ENCODE data around the gene BUD23. TPM values are rescaled to one million over a fixed set of nuclear protein-coding genes. Genes with fewer than 3 reads are reported as not detected.
A peak's percentile ranks its signal among the peaks of the same experiment; 100 is the strongest.
"Not testable (repeated sequence)": the region's sequence is repeated elsewhere in the genome, so short reads cannot be mapped to it uniquely, and the experiment has no call there.

Gene BUD23
- total and polyA plus RNA-seq, 4 experiments from 2014 or later: 54.3 to 187 (median 87.5) TPM

DNA sequence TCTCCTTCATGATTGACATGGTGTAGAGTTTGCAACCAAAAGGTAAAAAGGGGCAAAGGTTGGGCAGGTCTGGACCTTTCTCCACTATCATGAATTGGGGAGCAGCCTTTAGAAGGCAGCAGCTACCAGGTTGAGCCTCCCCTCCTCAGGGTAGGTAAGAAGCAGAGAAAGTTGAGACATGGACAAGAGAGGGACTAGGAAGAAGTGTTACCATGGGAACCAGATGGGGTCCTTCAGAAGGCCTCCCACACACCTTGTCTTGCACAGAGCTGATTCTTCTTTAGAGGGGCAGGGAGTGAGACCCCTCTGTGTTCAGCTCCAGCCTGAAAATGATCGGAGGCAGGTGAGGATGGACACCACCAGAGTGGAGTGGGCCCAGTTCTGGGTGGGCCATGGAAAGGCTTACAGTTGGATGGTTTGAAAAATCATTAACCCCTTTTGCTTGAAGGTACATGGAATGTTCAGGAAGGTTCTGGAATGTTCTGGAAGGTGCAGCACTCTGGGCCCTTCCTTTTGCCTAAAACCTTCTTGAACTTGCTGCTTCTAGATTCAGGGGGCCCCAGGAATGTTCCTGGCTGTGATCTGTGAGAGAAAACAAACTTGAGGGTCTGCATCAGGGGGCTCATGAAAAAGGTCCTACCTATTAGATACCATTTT lies 8.8 kb upstream of the BUD23 start:
- Mint-ChIP-seq H3K36me3 (peaks cover 10 to 13% of the 10 kb centered on the region in 2 donors), H3K9me3 (no peaks in the 10 kb centered on the region), H3K4me1 (no peaks in the 10 kb centered on the region), H3K27ac (peak overlapping the region in 1 of 7 donors; percentile 4), H3K4me3 (no peak overlapping the region), H3K27me3 (peaks cover 2 to 7% of the 10 kb centered on the region in 2 donors)
- no peak overlapping the region for H3K27ac ChIP-seq (ENCODE audit: low read depth, low read length)
- H3K36me3 ChIP-seq (ENCODE audit: insufficient read depth, low read length): peaks cover 4% of the 10 kb centered on the region
- POLR2A ChIA-PET (ENCODE audit: partially characterized antibody): no interaction called here
- H3K9me3 ChIP-seq (ENCODE audit: control insufficient read depth in 1 of 2, low read length in 2 of 2): no peaks in the 10 kb centered on the region
- H3K27me3 ChIP-seq (ENCODE audit: insufficient read depth, low read length): no peaks in the 10 kb centered on the region
- CTCF ChIA-PET (ENCODE audit: partially characterized antibody): interaction anchor here (0.7 to 1.5 kb wide), 5 partner anchors 34 to 68 kb away, joined by 3 to 4 read pairs (median 3); no protein-coding TSS in a partner anchor
- no peaks in the 10 kb centered on the region for H3K4me1 ChIP-seq (ENCODE audit: insufficient read depth, low read length)
- no peak overlapping the region for H3K4me3 ChIP-seq (ENCODE audit: low read length in 2 of 2)
- DNase-seq: no peak
- intact Hi-C loops (cut with micrococcal nuclease): no loop called here

DNA sequence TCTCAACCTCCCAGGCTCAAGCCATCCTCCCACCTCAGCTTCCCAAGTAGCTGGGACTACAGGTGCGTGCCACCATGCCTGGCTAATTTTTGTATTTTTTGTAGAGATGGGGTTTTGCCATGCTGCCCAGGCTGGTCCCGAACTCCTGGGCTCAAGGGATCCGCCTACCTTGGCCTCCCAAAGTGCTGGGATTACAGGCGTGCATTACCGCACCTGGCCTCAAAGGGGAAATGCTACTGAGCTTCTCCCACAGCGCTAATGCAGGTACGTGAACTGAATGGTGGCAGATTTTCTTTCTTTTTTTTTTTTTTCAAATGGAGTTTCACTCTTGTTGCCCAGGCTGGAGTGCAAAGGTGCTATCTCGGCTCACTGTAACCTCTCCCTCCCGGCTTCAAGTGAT lies 7.3 kb upstream of the BUD23 start:
- intact Hi-C loops (cut with micrococcal nuclease); H3K27ac ChIP-seq (ENCODE audit: low read depth, low read length); POLR2A ChIA-PET (ENCODE audit: partially characterized antibody); H3K9me3 Mint-ChIP-seq; H3K4me1 Mint-ChIP-seq; H3K9me3 ChIP-seq (ENCODE audit: control insufficient read depth in 1 of 2, low read length in 2 of 2); H3K4me1 ChIP-seq (ENCODE audit: insufficient read depth, low read length); H3K36me3 ChIP-seq (ENCODE audit: insufficient read depth, low read length); H3K27me3 ChIP-seq (ENCODE audit: insufficient read depth, low read length); H3K4me3 ChIP-seq (ENCODE audit: low read length in 2 of 2); H3K27ac Mint-ChIP-seq; H3K27me3 Mint-ChIP-seq; DNase-seq; H3K4me3 Mint-ChIP-seq: not testable (repeated sequence)
- CTCF ChIA-PET (ENCODE audit: partially characterized antibody): interaction anchor here (1.0 to 1.3 kb wide), 4 partner anchors 49 to 69 kb away, joined by 3 to 4 read pairs (median 4); no protein-coding TSS in a partner anchor
- H3K36me3 Mint-ChIP-seq: peaks cover 10 to 13% of the 10 kb centered on the region in 2 donors

GRCh38 chr7:73678862-73679261 lies 4.5 kb upstream of the BUD23 start:
- Mint-ChIP-seq H3K36me3 (peaks cover 10 to 25% of the 10 kb centered on the region in 2 donors), H3K4me1 (peaks cover 11 to 31% (median 20%) of the 10 kb centered on the region in 4 donors), H3K9me3 (no peaks in the 10 kb centered on the region), H3K27ac (peak overlapping the region in 1 of 7 donors; percentile 32), H3K27me3 (no peaks in the 10 kb centered on the region), H3K4me3 (no peak overlapping the region)
- Histone ChIP-seq H3K4me3 (ENCODE audit: low read length in 2 of 2) (no peak overlapping the region), H3K4me1 (ENCODE audit: insufficient read depth, low read length) (peaks cover 22% of the 10 kb centered on the region), H3K36me3 (ENCODE audit: insufficient read depth, low read length) (peaks cover 4% of the 10 kb centered on the region), H3K27me3 (ENCODE audit: insufficient read depth, low read length) (no peaks in the 10 kb centered on the region), H3K27ac (ENCODE audit: low read depth, low read length) (no peak overlapping the region), H3K9me3 (ENCODE audit: control insufficient read depth in 1 of 2, low read length in 2 of 2) (no peaks in the 10 kb centered on the region)
- DNase-seq: no peak
- intact Hi-C loops (cut with micrococcal nuclease): no loop called here
- CTCF ChIA-PET (ENCODE audit: partially characterized antibody): no interaction called here
- POLR2A ChIA-PET (ENCODE audit: partially characterized antibody): interaction anchor here (0.8 kb wide), 1 partner anchor 11 kb away, joined by 3 read pairs; the partner anchor contains the start of gene VPS37D

DNA sequence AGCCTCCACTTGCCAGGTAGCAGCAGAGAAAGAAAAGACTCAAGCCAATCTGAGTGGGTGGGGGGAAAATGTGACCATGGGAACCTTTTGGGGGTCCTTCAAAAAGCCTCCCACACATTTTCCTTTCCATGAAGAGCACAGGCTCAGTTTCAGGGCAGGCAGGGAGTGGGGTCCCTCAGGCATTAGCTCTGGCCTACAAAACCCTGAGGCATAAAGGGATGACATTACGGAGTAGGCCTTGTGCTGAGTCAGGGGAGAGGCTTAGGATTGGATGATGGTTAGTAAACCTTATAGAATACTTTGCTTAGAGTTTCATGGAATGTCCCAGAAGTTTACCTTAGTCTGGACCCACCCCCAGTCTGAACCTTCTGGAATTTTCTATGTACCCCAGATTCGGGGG lies 3.7 kb upstream of the BUD23 start:
- H3K4me1 ChIP-seq (ENCODE audit: insufficient read depth, low read length): peaks cover 28% of the 10 kb centered on the region
- H3K4me3 ChIP-seq (ENCODE audit: low read length in 2 of 2): no peak overlapping the region
- Mint-ChIP-seq H3K36me3 (peaks cover 10 to 27% of the 10 kb centered on the region in 2 donors), H3K27me3 (no peaks in the 10 kb centered on the region), H3K27ac (no peak overlapping the region), H3K4me1 (peaks cover 13 to 33% (median 24%) of the 10 kb centered on the region in 4 donors), H3K9me3 (no peaks in the 10 kb centered on the region), H3K4me3 (peak overlapping the region in 1 of 8 donors; percentile 25)
- H3K36me3 ChIP-seq (ENCODE audit: insufficient read depth, low read length): peaks cover 4% of the 10 kb centered on the region
- no peak overlapping the region for H3K27ac ChIP-seq (ENCODE audit: low read depth, low read length)
- intact Hi-C loops (cut with micrococcal nuclease): no loop called here
- DNase-seq: no peak
- H3K9me3 ChIP-seq (ENCODE audit: control insufficient read depth in 1 of 2, low read length in 2 of 2): no peaks in the 10 kb centered on the region
- ChIA-PET POLR2A (ENCODE audit: partially characterized antibody) (no interaction called here), CTCF (ENCODE audit: partially characterized antibody) (no interaction called here)
- H3K27me3 ChIP-seq (ENCODE audit: insufficient read depth, low read length): no peaks in the 10 kb centered on the region

DNA sequence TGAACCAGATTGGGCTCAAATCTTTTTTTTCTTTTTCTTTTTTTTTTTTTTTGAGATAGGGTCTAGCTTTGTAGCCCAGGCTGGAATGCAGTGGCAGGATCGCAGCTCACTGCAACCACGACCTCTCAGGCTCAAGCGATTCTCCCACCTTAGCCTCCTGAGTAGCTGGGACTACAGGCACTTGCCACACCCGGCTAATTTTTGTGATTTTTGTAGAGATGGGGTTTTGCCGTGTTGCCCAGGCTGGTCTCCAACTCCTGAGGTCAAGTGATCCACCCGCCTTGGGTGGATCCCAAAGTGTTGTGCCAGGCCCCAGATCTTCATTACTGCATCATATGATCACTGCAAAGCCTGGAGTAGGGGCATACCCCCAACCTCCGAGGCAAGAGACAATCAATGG lies 2.9 kb upstream of the BUD23 start:
- Histone ChIP-seq H3K36me3 (ENCODE audit: insufficient read depth, low read length) (peaks cover 4% of the 10 kb centered on the region), H3K4me3 (ENCODE audit: low read length in 2 of 2) (no peak overlapping the region), H3K27ac (ENCODE audit: low read depth, low read length) (no peak overlapping the region), H3K9me3 (ENCODE audit: control insufficient read depth in 1 of 2, low read length in 2 of 2) (no peaks in the 10 kb centered on the region), H3K4me1 (ENCODE audit: insufficient read depth, low read length) (peaks cover 28% of the 10 kb centered on the region), H3K27me3 (ENCODE audit: insufficient read depth, low read length) (no peaks in the 10 kb centered on the region)
- Mint-ChIP-seq H3K4me3 (peak overlapping the region in 5 of 8 donors; percentile 50 to 99 (median 60)), H3K36me3 (peaks cover 10 to 27% of the 10 kb centered on the region in 2 donors), H3K27me3 (no peaks in the 10 kb centered on the region), H3K9me3 (no peaks in the 10 kb centered on the region), H3K27ac (peak overlapping the region in 1 of 7 donors; percentile 35), H3K4me1 (peaks cover 13 to 38% (median 25%) of the 10 kb centered on the region in 4 donors)
- ChIA-PET CTCF (ENCODE audit: partially characterized antibody) (interaction anchor here (1.0 kb wide), 1 partner anchor 12 kb away, joined by 3 read pairs; no protein-coding TSS in a partner anchor), POLR2A (ENCODE audit: partially characterized antibody) (interaction anchor here (1.0 kb wide), 1 partner anchor 11 kb away, joined by 3 read pairs; no protein-coding TSS in a partner anchor)
- intact Hi-C loops (cut with micrococcal nuclease): no loop called here
- DNase-seq: no peak

DNA sequence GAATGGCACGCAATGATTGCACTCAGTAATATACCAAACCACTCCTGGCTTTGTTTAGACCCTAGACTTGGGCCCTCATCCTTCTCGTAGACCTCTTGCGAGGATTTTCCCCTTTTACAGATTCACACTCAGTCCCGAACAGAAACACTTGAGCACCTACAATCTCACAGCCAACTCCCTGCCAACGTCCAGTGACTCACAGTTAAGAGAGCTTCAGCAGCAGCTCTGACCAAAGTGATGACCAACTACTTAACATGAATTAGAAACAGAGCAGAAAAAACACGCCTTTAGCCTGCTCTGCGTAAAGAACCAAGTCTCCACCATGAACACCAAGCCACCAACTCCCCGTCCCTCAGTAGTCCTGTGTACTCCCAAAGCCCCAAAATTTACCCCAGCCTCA lies 2.4 kb upstream of the BUD23 start:
- ChIA-PET CTCF (ENCODE audit: partially characterized antibody) (interaction anchor here (1.0 kb wide), 1 partner anchor 13 kb away, joined by 3 read pairs; no protein-coding TSS in a partner anchor), POLR2A (ENCODE audit: partially characterized antibody) (interaction anchor here (1.0 kb wide), 1 partner anchor 12 kb away, joined by 3 read pairs; no protein-coding TSS in a partner anchor)
- Mint-ChIP-seq H3K36me3 (peaks cover 11 to 28% of the 10 kb centered on the region in 2 donors), H3K9me3 (no peaks in the 10 kb centered on the region), H3K4me3 (peak overlapping the region in 7 of 8 donors; percentile 37 to 99 (median 96)), H3K27ac (peak overlapping the region in 3 of 7 donors; percentile 6 to 94 (median 34)), H3K27me3 (no peaks in the 10 kb centered on the region), H3K4me1 (peaks cover 14 to 39% (median 26%) of the 10 kb centered on the region in 4 donors)
- DNase-seq: no peak
- Histone ChIP-seq H3K27ac (ENCODE audit: low read depth, low read length) (no peak overlapping the region), H3K4me1 (ENCODE audit: insufficient read depth, low read length) (peaks cover 28% of the 10 kb centered on the region), H3K4me3 (ENCODE audit: low read length in 2 of 2) (no peak overlapping the region), H3K9me3 (ENCODE audit: control insufficient read depth in 1 of 2, low read length in 2 of 2) (no peaks in the 10 kb centered on the region), H3K36me3 (ENCODE audit: insufficient read depth, low read length) (peaks cover 4% of the 10 kb centered on the region), H3K27me3 (ENCODE audit: insufficient read depth, low read length) (no peaks in the 10 kb centered on the region)
- intact Hi-C loops (cut with micrococcal nuclease): no loop called here

DNA sequence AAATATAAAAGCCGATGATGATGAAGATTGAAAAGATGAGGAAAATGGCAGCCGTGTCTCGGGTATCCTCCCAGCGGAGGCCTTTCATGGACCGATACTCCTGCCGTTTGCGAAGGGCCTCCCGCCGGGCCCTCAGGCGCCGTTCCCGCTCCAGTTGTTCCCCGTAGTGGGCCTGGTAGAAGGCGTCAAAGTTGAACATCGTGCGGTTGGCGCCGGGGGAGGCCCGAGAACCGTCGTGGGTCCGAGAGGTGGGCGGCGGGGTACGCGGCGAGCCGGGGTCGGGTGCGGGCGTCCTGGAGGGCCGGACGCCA lies 697 bp upstream of the BUD23 start:
- H3K9me3 ChIP-seq (ENCODE audit: control insufficient read depth in 1 of 2, low read length in 2 of 2): no peaks in the 10 kb centered on the region
- H3K4me3 Mint-ChIP-seq: peak overlapping the region; percentile 94 to 99 (median 96)
- peak overlapping the region; percentile 78 for H3K27ac ChIP-seq (ENCODE audit: low read depth, low read length)
- H3K4me3 ChIP-seq (ENCODE audit: low read length in 2 of 2): peak overlapping the region; percentile 25 to 89
- peaks cover 19 to 39% of the 10 kb centered on the region in 2 donors for H3K36me3 Mint-ChIP-seq
- H3K9me3 Mint-ChIP-seq: no peaks in the 10 kb centered on the region
- no peaks in the 10 kb centered on the region for H3K27me3 Mint-ChIP-seq
- no peaks in the 10 kb centered on the region for H3K27me3 ChIP-seq (ENCODE audit: insufficient read depth, low read length)
- peaks cover 15 to 47% (median 30%) of the 10 kb centered on the region in 4 donors for H3K4me1 Mint-ChIP-seq
- ChIA-PET CTCF (ENCODE audit: partially characterized antibody) (no interaction called here), POLR2A (ENCODE audit: partially characterized antibody) (no interaction called here)
- no peak for DNase-seq
- intact Hi-C loops (cut with micrococcal nuclease): loop anchor here (1.0 kb wide), 5 partner anchors 15 to 125 kb away; partner anchors contain the start of genes ABHD11, BCL7B, TBL2 and VPS37D
- H3K27ac Mint-ChIP-seq: peak overlapping the region; percentile 78 to 97 (median 94)
- H3K4me1 ChIP-seq (ENCODE audit: insufficient read depth, low read length): peaks cover 28% of the 10 kb centered on the region
- H3K36me3 ChIP-seq (ENCODE audit: insufficient read depth, low read length): peaks cover 14% of the 10 kb centered on the region

Measured in CD4-positive, alpha-beta memory T cell (primary cell).